DMS153 treated with DMSO at 0.1 percent for 48 hours (cell line): ENCODE data around the gene KIAA0825.
"Not testable (repeated sequence)": the region's sequence is repeated elsewhere in the genome, so short reads cannot be mapped to it uniquely, and the experiment has no call there.

ENCODE experiments used
- DNase-seq: peaks from one replicate; lab custom pipeline; 2025; ENCODE audit not compliant: unreplicated experiment; lab: John Stamatoyannopoulos, UW

The KIAA0825 gene

DNA sequence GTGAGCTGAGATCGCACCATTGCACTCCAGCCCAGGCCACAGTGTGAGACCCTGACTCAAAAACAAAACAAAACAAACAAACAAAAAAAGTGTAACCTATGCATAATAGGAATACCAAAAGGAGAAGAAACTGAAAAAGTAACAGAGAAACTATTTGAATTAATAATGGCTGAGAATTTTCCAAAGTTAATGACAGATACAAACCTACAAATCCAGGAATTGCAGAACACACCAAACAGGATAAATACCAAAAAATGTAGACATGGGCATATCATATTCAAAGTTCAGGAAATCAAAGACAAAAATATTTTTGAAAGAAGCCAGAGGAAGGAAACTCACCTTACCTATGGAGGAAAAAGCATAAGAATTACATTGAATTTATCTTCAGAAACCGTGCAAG lies 493.3 kb downstream of the KIAA0825 start:
- DNase-seq = no peak

DNA sequence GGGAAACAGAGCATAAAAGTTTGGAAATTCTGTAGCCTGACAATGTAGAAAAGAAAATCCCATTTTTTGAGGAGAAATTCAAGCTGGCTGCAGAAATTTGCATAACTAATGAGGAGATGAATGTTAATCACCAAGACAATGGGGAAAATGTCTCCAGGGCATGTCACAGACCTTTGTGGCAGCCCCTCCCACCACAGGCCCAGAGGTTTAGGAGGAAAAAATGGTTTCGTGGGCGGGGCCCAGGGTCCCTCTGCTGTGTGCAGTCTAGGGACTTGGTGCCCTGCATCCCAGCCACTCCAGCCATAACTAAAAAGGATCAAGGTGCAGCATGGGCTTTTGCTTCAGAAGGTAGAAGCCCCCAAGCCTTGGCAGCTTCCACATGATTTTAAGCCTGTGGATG lies 502.1 kb downstream of the KIAA0825 start:
- not testable (repeated sequence) for DNase-seq

DNA sequence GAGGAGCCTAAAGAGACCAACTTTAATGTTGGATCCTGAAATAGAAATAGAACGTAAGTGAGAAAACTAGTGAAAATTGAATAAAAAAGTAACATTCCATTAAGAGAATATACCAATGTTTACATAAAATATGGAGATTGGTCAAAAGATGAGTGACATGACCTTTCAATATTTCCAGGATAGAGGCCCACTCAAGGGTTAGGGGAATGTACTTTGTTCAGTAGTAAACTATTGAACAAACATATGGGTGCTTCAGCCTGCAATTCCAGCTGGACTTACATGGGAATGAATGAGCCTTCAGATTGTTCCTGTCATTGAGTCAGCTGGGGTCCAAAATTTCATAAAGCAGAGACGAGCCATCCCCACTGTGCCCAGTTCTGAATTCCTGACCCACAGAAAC lies 505.3 kb downstream of the KIAA0825 start:
- no peak for DNase-seq

DNA sequence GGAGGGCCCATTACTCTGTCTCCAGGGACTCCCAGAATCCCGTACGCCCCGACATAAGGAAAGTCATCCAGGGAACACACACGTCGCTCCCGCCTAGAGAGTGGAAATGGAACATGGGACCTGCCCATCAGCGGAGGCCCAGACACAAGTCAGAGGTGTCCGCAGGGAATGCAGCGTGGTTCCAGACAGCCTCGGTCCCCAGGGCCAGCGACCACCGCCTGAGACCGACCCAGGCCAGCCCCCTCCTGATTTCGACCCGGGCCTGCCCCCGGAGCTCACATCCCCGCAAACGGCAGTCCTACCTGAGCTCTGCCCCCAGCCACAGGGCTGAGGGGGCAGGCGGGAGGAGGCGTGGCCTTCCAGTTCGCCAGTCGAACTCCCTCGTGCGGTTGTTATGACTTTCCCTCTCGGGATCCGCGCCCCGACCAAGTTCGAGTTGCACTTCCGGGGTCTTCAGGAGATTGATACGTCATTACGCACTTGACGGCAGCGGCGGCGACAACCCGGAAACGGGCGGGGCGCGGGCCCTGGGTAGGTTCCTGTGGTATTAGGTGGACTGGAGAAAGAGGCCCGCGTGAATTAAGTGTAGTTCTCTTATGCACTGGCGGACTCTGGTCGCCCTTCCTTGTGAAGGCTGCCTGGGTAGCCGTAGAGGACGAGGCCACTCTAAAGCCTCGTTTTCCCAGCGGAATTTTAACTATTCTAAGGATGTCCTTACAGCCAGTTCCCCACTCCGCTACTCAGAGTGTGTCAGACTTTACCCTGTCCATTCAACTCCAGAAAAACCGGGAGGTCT lies 507.0 kb downstream of the KIAA0825 start:
- peak; percentile 58 for DNase-seq

DNA sequence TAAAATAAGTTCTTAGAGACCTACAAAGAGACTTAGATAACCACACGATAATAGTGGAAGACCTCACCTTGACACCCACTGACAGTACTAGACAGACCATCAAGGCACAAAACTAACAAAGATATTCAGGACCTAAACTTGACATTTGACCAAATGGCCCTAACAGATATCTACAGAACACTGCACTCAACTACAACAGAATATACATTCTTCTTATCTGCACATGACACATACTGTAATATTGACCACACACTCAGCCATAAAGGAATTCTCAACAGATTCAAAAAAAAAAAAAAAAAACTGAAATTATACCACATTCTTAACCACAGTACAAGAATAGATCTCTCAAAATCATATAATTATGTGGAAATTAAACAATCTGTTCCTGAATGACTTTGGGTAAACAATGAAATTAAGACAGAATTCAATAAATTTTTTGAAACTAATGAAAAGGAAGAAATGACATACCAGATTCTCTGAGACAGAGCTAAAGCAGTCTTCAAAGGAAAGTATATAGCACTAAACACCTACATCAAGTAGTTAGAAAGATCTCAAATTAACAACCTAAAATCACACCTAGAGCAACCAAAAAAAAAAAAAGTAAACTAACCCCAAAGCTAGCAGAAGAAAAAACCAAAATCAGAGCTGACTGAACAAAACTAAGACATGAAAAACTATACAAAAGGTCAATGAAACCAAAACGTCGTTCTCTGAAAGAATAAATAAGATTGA lies 514.7 kb downstream of the KIAA0825 start:
- no peak for DNase-seq
